PC-3 (cell line): Measurements from ENCODE around the gene CSPG4. TPM values are rescaled to one million over a fixed set of nuclear protein-coding genes. Genes with fewer than 3 reads are reported as not detected.

Experiments used
- ATAC-seq: fragments of 200-7000 bp; cut with Tn5 transposase; 2 replicates; pipeline ENCODE4 v1.9.1; 2020; ENCODE audit warnings: mild to moderate bottlenecking, moderate library complexity
- BruUV-seq: library from RNA; stranded (reverse); fragments of 400-500 nt; replicated peaks from 2 replicates; lab custom pipeline; 2021; lab: Mats Ljungman, UMichigan
- CTCF ChIA-PET: fragments of 300-600 bp; sonication (Branson Sonifier 250); formaldehyde crosslinking; loops from one replicate; lab custom pipeline; 2022; ENCODE audit warnings: antibody characterized with exemption; lab: Charles Lee
- POLR2A ChIA-PET: fragments of 300-600 bp; sonication (Branson Sonifier 250); formaldehyde crosslinking; loops from one replicate; lab custom pipeline; 2022; ENCODE audit warnings: antibody characterized with exemption; ENCODE audit not compliant: unreplicated experiment; lab: Charles Lee
- DNase-seq: peaks from one replicate; pipeline ENCODE4 v3.0.0-alpha.2; 2015
- H2AFZ ChIP-seq: fragments of 300-600 bp; sonication (generic); 2 replicates; pipeline ENCODE4 v1.6.0; 2016; ENCODE audit warnings: antibody characterized with exemption, low read length
- H3F3A ChIP-seq: fragments of 300-600 bp; sonication (generic); one replicate; pipeline ENCODE4 v1.6.0; 2017; ENCODE audit warnings: antibody characterized with exemption, low read length, control low read depth, mild to moderate bottlenecking; ENCODE audit not compliant: unreplicated experiment
- H3K27ac ChIP-seq: fragments of 300-600 bp; sonication (generic); 2 replicates; pipeline ENCODE4 v1.5.1; 2016; ENCODE audit warnings: mild to moderate bottlenecking, low read length
- H3K27me3 ChIP-seq: fragments of 300-600 bp; sonication (generic); 2 replicates; pipeline ENCODE4 v1.6.1; 2016; ENCODE audit warnings: low read length, mixed read lengths
- H3K36me3 ChIP-seq: fragments of 300-600 bp; sonication (generic); 2 replicates; pipeline ENCODE4 v1.6.1; 2016; ENCODE audit warnings: low read depth, mixed run types, low read length, mixed read lengths
- H3K4me1 ChIP-seq: fragments of 300-600 bp; sonication (generic); 2 replicates; pipeline ENCODE4 v1.5.1; 2016; ENCODE audit warnings: low read length; ENCODE audit not compliant: insufficient read depth
- H3K4me2 ChIP-seq: fragments of 300-600 bp; sonication (generic); 2 replicates; pipeline ENCODE4 v1.6.0; 2016; ENCODE audit warnings: low read length
- H3K4me3 ChIP-seq: fragments of 300-600 bp; sonication (generic); 2 replicates; pipeline ENCODE4 v1.5.1; 2016; ENCODE audit warnings: mild to moderate bottlenecking, low read length, mixed read lengths
- H3K79me2 ChIP-seq: fragments of 300-600 bp; sonication (generic); 2 replicates; pipeline ENCODE4 v1.6.1; 2017; ENCODE audit warnings: low read length, mixed read lengths
- H3K9ac ChIP-seq: fragments of 300-600 bp; sonication (generic); 2 replicates; pipeline ENCODE4 v1.6.0; 2016; ENCODE audit warnings: mild to moderate bottlenecking, low read length
- H3K9me2 ChIP-seq: fragments of 300-600 bp; sonication (generic); replicated peaks from 2 replicates; pipeline ENCODE4 v1.6.1; 2016; ENCODE audit warnings: mixed run types, low read length, mixed read lengths
- H3K9me3 ChIP-seq: fragments of 300-600 bp; sonication (generic); 2 replicates; pipeline ENCODE4 v1.6.1; 2016; ENCODE audit warnings: low read length, mixed read lengths
- H4K20me1 ChIP-seq: fragments of 300-600 bp; sonication (generic); 2 replicates; pipeline ENCODE4 v1.6.1; 2016; ENCODE audit warnings: low read length, mixed read lengths
- CTCF ChIP-seq: fragments of 300-600 bp; sonication (generic); conservative IDR thresholded peaks from 2 replicates; pipeline ENCODE4 v1.5.1; 2017; ENCODE audit warnings: antibody characterized with exemption, low read depth, mild to moderate bottlenecking, low read length
- EZH2 ChIP-seq: fragments of 300-600 bp; sonication (generic); IDR thresholded peaks from one replicate; pipeline ENCODE4 v1.6.1; 2017; ENCODE audit warnings: antibody characterized with exemption, mild to moderate bottlenecking, low read length; ENCODE audit not compliant: unreplicated experiment
- EZH2phosphoT487 ChIP-seq: fragments of 300-600 bp; sonication (generic); IDR thresholded peaks from 2 replicates; pipeline ENCODE4 v1.6.1; 2018; ENCODE audit warnings: mild to moderate bottlenecking, antibody characterized with exemption, low read length, borderline replicate concordance
- intact Hi-C: fragments of 100-400 bp; cut with micrococcal nuclease; formaldehyde crosslinking; loops from 2 replicates; pipeline ENCODE4 v1.9.0; 2023
- total RNA-seq: library from RNA; depleted of rRNA; stranded (reverse); fragments of >200 nt; gene quantifications from 2 replicates; pipeline ENCODE4 v1.2.3, GENCODE V29; 2014

The CSPG4 gene
- total RNA-seq, 1 experiment from 2014 or later, result 2.0 TPM

- no peak for TF ChIP-seq EZH2phosphoT487
- TF ChIP-seq EZH2, result no peak
- TF ChIP-seq CTCF, result no peak
- Histone ChIP-seq H3K4me1 (no peaks in the 10 kb centered on the region), H3K9me3 (no peaks in the 10 kb centered on the region), H2AFZ (no peak overlapping the region), H3K27ac (no peak overlapping the region), H3F3A (no peaks in the 10 kb centered on the region), H3K9me2 (no peaks in the 10 kb centered on the region), H3K27me3 (no peaks in the 10 kb centered on the region), H3K9ac (no peak overlapping the region), H3K4me3 (no peak overlapping the region), H3K4me2 (no peak overlapping the region), H4K20me1 (no peaks in the 10 kb centered on the region), H3K36me3 (no peaks in the 10 kb centered on the region), H3K79me2 (no peaks in the 10 kb centered on the region)
- intact Hi-C loops, result no loop called here
- POLR2A ChIA-PET, result no interaction called here
- no peak for DNase-seq
- no peak for ATAC-seq
- CTCF ChIA-PET, result no interaction called here
- BruUV-seq, result no TSS peak
Measured at GRCh38 chr15:75751891-75752290, 39.2 kb upstream of the CSPG4 start.

GRCh38 chr15:75751116-75751875, 38.6 kb upstream of the CSPG4 start:
- intact Hi-C loops, result no loop called here
- no peak overlapping the region for H3K4me2 ChIP-seq
- H3K36me3 ChIP-seq, result no peaks in the 10 kb centered on the region
- H3K27ac ChIP-seq, result no peak overlapping the region
- H4K20me1 ChIP-seq, result no peaks in the 10 kb centered on the region
- H3K79me2 ChIP-seq, result no peaks in the 10 kb centered on the region
- no peaks in the 10 kb centered on the region for H3K4me1 ChIP-seq
- no peak overlapping the region for H3K9ac ChIP-seq
- ATAC-seq (no peak), DNase-seq (no peak)
- H3K9me3 ChIP-seq, result no peaks in the 10 kb centered on the region
- H3K27me3 ChIP-seq, result no peaks in the 10 kb centered on the region
- BruUV-seq, result no TSS peak
- POLR2A ChIA-PET, result no interaction called here
- no peak overlapping the region for H2AFZ ChIP-seq
- no peaks in the 10 kb centered on the region for H3F3A ChIP-seq
- CTCF ChIA-PET, result no interaction called here
- TF ChIP-seq CTCF (no peak), EZH2phosphoT487 (no peak)
- H3K4me3 ChIP-seq, result no peak overlapping the region
- H3K9me2 ChIP-seq, result no peaks in the 10 kb centered on the region

GRCh38 chr15:75750261-75751050, 37.8 kb upstream of the CSPG4 start:
- H3K79me2 ChIP-seq, result no peaks in the 10 kb centered on the region
- H4K20me1 ChIP-seq, result no peaks in the 10 kb centered on the region
- H3K27ac ChIP-seq, result no peak overlapping the region
- no peaks in the 10 kb centered on the region for H3K9me3 ChIP-seq
- CTCF ChIA-PET, result no interaction called here
- no peaks in the 10 kb centered on the region for H3K4me1 ChIP-seq
- H3K9ac ChIP-seq, result no peak overlapping the region
- POLR2A ChIA-PET, result no interaction called here
- no peaks in the 10 kb centered on the region for H3K9me2 ChIP-seq
- H2AFZ ChIP-seq, result no peak overlapping the region
- no TSS peak for BruUV-seq
- ATAC-seq (no peak), DNase-seq (no peak)
- intact Hi-C loops, result no loop called here
- H3K4me2 ChIP-seq, result no peak overlapping the region
- TF ChIP-seq EZH2phosphoT487 (no peak), CTCF (no peak), EZH2 (no peak)
- H3F3A ChIP-seq, result no peaks in the 10 kb centered on the region
- no peaks in the 10 kb centered on the region for H3K36me3 ChIP-seq
- no peaks in the 10 kb centered on the region for H3K27me3 ChIP-seq
- H3K4me3 ChIP-seq, result no peak overlapping the region
